ENCODE data around the gene FRMD4A. TPM values are rescaled to one million over a fixed set of nuclear protein-coding genes. Genes with fewer than 3 reads are reported as not detected.
"Not testable (repeated sequence)": the region's sequence is repeated elsewhere in the genome, so short reads cannot be mapped to it uniquely, and the experiment has no call there.

The FRMD4A gene
- total RNA-seq, 1 experiment from 2014 or later = 8.8 TPM

GRCh38 chr10:14235566-14236195, 95.0 kb downstream of the FRMD4A start:
- no peaks in the 10 kb centered on the region for H3K9me3 ChIP-seq
- H3K4me3 ChIP-seq = no peak overlapping the region
- H3K36me3 ChIP-seq = no peaks in the 10 kb centered on the region
- H3K27me3 ChIP-seq = no peaks in the 10 kb centered on the region
- no peak for DNase-seq

DNA sequence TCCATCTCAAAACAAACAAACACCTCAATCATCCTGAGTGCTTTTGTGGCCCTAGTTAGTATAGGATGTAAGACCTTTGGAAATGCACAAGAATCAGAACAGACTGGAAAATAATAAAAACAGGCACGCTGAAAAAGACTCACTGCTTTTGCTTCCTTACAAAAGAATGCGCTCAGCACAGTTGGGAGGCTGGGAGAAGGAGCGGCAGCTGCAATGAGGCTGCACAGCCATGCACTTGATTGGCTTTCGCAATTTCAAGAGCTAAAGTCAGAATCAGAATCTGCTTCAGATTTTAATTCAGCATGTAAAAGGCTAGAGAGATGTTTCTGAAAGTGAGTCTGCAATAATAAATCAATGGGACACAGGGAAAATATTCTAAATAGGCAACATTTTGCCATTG, 97.2 kb downstream of the FRMD4A start:
- Histone ChIP-seq H3K4me3 (no peak overlapping the region), H3K36me3 (no peaks in the 10 kb centered on the region), H3K9me3 (no peaks in the 10 kb centered on the region), H3K27me3 (no peaks in the 10 kb centered on the region)
- no peak for DNase-seq

- not testable (repeated sequence) for DNase-seq, H3K4me3 ChIP-seq, H3K36me3 ChIP-seq, H3K9me3 ChIP-seq, H3K27me3 ChIP-seq
Observed at GRCh38 chr10:14228798-14229197, 101.9 kb downstream of the FRMD4A start.

DNA sequence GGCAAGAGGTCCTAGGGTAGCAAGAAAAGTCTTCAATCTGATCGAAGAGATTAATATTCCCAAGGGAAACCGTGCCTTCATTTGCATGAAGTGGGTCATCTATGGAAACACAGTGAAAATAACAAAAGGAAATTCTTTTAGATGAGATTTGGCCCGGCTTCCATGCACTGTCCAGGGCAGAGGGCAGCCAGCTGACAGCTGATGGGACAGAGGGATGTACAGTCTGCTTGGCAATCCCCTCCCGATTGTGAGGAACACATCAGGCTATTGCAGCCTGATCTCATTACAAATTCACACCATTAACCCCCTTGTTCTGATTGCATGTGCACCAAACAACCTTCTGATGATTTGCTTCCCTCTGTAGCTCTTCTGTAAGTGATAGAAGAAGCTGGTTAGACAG, 105.3 kb downstream of the FRMD4A start:
- Histone ChIP-seq H3K9me3 (no peaks in the 10 kb centered on the region), H3K36me3 (no peaks in the 10 kb centered on the region), H3K27me3 (no peaks in the 10 kb centered on the region), H3K4me3 (no peak overlapping the region)
- DNase-seq = no peak

DNA sequence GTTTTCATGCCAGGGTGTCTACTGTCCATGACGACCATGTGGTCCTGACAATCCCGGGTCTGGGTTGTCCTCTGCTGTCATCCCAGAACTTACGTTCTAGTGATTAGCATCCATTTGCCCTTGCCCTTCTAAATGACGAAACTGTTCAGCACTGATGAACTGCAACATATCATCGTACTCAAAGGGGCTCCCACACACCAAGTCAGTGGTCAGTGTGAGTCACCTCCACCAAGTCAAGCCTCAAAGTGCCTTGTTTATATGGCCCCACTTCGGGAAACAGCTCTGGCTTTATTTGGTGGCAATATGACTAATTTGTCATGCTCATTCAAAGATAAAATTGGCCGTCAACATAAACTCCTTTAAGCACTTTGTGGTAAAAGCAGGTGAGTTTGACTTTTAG, 110.7 kb downstream of the FRMD4A start:
- DNase-seq = no peak
- H3K27me3 ChIP-seq = no peaks in the 10 kb centered on the region
- H3K36me3 ChIP-seq = no peaks in the 10 kb centered on the region
- H3K4me3 ChIP-seq = no peak overlapping the region
- no peaks in the 10 kb centered on the region for H3K9me3 ChIP-seq

GRCh38 chr10:14219411-14219810, 111.3 kb downstream of the FRMD4A start:
- no peak for DNase-seq
- H3K4me3 ChIP-seq = no peak overlapping the region
- no peaks in the 10 kb centered on the region for H3K9me3 ChIP-seq
- H3K27me3 ChIP-seq = no peaks in the 10 kb centered on the region
- H3K36me3 ChIP-seq = no peaks in the 10 kb centered on the region

DNA sequence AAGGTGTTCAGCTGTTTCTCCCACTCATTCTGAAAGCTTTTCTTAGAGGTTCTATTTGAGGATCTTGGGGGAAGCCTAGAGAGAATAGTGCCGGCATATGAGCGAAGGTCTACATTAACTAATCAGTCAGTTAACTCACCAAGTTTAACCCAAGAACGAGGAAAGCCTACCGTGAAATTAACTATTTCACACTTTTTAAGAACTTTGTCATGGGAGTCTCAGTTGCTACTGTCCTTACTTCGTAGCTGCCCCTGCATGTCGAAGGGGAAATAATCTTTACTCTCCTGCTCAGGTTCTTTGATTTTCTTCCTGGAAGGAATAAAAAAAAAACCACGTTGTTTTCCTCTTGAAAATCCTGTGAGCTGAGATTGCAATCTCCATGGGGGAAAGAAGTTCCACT, 115.1 kb downstream of the FRMD4A start:
- no peak for DNase-seq
- H3K4me3 ChIP-seq = peak overlapping the region; percentile 13; the same call in 1 of the 2 replicates
- H3K9me3 ChIP-seq = no peaks in the 10 kb centered on the region
- H3K36me3 ChIP-seq = no peaks in the 10 kb centered on the region
- no peaks in the 10 kb centered on the region for H3K27me3 ChIP-seq

DNA sequence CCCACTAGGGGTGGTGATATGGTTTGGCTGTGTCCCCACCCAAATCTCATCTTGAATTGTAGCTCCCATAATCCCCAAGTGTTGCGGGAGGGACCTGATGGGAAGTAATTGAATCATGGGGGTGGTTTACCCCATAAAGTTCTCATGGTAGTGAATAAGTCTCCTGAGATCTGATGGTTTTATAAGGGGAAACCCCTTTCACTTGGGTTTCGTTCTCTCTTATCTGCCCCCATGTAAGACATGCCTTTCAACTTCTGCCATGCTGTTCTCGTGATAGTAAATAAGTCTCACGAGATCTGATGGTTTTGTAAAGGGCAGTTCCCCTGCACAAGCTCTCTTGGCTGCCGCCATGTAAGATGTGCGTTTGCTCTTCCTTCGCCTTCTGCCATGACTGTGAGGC, 117.0 kb downstream of the FRMD4A start:
- H3K27me3 ChIP-seq, H3K9me3 ChIP-seq, DNase-seq: not testable (repeated sequence)

DNA sequence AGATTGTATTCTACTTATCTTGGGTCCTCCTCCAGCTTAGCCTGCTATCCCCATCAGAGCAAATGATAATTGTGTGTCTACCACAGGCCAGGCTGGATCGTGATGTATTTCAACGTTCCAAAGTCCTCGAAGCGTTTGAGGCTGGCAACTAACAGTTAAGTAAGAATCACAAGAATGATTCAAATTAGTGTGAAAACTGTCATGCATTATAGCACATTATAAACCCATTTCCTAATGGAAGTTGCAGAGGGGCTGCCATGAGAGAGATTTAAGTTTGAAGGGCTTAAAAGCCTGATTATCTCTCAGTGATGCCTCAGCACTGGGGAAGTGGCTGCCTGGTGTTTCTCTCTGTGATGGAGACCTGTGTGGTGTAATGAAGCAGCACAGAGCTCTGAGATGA, 119.1 kb downstream of the FRMD4A start:
- no peaks in the 10 kb centered on the region for H3K36me3 ChIP-seq
- no peaks in the 10 kb centered on the region for H3K27me3 ChIP-seq
- H3K9me3 ChIP-seq = no peaks in the 10 kb centered on the region
- no peak for DNase-seq
- H3K4me3 ChIP-seq = no peak overlapping the region

More for the DNA sequence above, 117.0 kb downstream of the FRMD4A start:
- not testable (repeated sequence) for H3K4me3 ChIP-seq, H3K36me3 ChIP-seq

GRCh38 chr10:14208231-14208630, 122.5 kb downstream of the FRMD4A start:
- H3K4me3 ChIP-seq = no peak overlapping the region
- H3K9me3 ChIP-seq = no peaks in the 10 kb centered on the region
- H3K36me3 ChIP-seq = no peaks in the 10 kb centered on the region
- H3K27me3 ChIP-seq = no peaks in the 10 kb centered on the region
- DNase-seq = no peak

DNA sequence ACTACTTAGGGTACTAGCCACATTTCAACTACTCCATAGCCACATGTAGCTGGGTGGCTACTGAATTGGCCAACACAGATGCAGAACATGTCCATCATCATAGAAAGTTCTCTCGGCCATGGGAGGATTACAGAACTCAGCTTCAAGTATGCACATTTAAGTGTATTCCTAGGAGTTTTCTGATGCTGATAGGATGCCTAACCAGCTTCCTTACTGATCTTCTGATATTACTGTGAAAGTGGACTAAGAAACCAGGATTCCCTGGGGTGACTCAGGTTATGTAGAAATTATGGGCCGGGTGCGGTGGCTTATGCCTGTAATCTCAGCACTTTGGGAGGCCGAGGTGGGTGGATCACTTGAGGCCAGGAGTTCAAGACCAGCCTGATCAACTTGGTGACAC, 125.5 kb downstream of the FRMD4A start:
- Histone ChIP-seq H3K36me3 (no peaks in the 10 kb centered on the region), H3K27me3 (no peaks in the 10 kb centered on the region), H3K9me3 (no peaks in the 10 kb centered on the region), H3K4me3 (no peak overlapping the region)
- no peak for DNase-seq

DNA sequence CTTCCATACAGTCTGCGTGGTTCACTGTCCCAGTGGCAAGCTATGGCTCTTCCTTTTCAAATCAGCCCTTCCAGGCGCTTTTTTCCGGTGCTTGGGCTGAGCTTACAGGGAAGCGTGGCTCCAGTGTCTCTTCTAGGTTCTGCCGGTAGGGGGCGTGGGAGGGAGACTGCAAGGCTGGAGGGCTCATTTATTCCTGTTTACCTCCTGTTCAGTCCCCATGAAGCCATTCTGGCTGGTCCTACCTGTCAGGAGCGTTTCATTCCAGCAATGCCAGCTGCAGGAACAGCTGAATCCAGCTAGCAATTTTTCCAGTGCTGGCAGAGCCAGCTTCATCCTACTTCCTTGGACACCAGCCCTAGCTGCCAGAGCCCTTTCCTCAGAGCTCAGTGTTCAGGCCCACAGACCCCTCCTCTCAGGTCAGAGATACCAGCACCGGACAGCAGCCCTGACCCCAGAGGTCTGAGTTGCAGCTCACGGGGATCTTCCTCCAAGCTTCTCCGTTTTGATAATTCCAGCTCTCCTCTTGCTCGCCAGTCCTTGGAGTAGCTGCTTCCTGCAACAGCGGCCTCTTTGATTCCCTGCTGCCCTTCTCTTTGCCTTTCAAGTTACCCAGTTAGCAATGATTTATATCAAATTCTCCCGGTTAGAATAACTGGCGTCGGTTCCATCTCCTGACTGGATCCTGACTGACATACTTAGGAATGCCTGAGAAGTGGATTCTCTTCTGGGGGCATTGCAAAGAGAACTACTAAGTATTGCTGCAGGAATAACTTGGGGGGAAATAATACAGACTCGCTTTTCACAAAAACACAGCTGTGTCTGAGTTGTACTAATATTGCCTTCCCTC, 129.8 kb downstream of the FRMD4A start:
- H3K27me3 ChIP-seq = no peaks in the 10 kb centered on the region
- peak; percentile 40 for DNase-seq
- no peak overlapping the region for H3K4me3 ChIP-seq
- H3K36me3 ChIP-seq = no peaks in the 10 kb centered on the region
- no peaks in the 10 kb centered on the region for H3K9me3 ChIP-seq

DNA sequence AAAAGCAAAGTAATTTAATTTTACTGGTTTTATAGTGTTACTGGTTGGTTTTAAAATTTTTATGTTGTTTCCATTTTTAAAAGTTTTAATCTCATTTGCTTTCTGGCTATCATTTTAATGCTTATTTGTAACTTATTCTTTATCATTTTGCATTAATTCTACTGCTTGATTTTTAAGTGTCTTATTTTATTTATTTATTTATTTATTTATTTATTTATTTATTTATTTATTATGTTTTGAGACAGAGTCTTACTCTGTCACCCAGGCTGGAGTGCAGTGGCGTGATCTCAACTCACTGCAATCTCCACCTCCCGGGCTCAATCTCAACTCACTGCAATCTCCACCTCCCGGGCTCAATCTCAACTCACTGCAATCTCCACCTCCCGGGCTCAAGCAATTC, 131.6 kb downstream of the FRMD4A start:
- not testable (repeated sequence) for H3K27me3 ChIP-seq, H3K4me3 ChIP-seq, H3K36me3 ChIP-seq, DNase-seq, H3K9me3 ChIP-seq

DNA sequence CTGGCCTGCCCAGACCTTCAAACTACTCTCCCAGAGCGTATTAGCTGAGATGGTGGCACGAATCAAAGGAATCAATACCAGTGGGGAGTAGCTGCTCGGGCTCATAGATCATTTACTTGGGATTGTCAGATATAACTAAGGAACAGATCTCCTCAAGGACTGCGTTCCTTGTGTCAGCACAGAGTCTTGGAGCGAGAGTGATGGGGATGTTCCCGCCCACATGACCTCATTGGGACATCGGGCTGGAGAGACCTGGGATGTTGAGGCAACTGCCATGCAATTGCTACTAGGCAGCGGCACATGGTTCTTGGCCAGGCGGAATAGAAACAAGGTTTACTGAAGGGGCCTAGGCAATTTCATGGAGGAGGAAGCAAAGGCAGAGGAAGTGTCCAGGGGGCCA, 132.6 kb downstream of the FRMD4A start:
- Histone ChIP-seq H3K9me3 (no peaks in the 10 kb centered on the region), H3K4me3 (no peak overlapping the region), H3K27me3 (no peaks in the 10 kb centered on the region), H3K36me3 (no peaks in the 10 kb centered on the region)
- no peak for DNase-seq

GRCh38 chr10:14196113-14196512, 134.6 kb downstream of the FRMD4A start:
- DNase-seq = no peak
- H3K4me3 ChIP-seq = no peak overlapping the region
- H3K27me3 ChIP-seq = no peaks in the 10 kb centered on the region
- no peaks in the 10 kb centered on the region for H3K36me3 ChIP-seq
- no peaks in the 10 kb centered on the region for H3K9me3 ChIP-seq

GRCh38 chr10:14195433-14195832, 135.3 kb downstream of the FRMD4A start:
- H3K27me3 ChIP-seq = no peaks in the 10 kb centered on the region

GRCh38 chr10:14192746-14193145, 138.0 kb downstream of the FRMD4A start:
- H3K4me3 ChIP-seq = no peak overlapping the region
- DNase-seq = no peak
- H3K27me3 ChIP-seq = no peaks in the 10 kb centered on the region
- no peaks in the 10 kb centered on the region for H3K36me3 ChIP-seq
- H3K9me3 ChIP-seq = no peaks in the 10 kb centered on the region

More at GRCh38 chr10:14195433-14195832, 135.3 kb downstream of the FRMD4A start:
- Histone ChIP-seq H3K4me3 (no peak overlapping the region), H3K36me3 (no peaks in the 10 kb centered on the region), H3K9me3 (no peaks in the 10 kb centered on the region)
- DNase-seq = no peak

- H3K9me3 ChIP-seq = no peaks in the 10 kb centered on the region
- no peaks in the 10 kb centered on the region for H3K36me3 ChIP-seq
- no peak for DNase-seq
- H3K27me3 ChIP-seq = no peaks in the 10 kb centered on the region
- no peak overlapping the region for H3K4me3 ChIP-seq
Observed at GRCh38 chr10:14191871-14192270, 138.9 kb downstream of the FRMD4A start.
